Astrocyte of the spinal cord (primary cell): Measurements from ENCODE around the gene NFATC4.

ENCODE experiments used
- DNase-seq: peaks from one replicate; pipeline ENCODE4 v3.0.0; 2011; ENCODE audit warnings: low read depth, low spot score
- H3K4me3 ChIP-seq: 2 replicates; pipeline ENCODE4 v1.5.1; 2011; ENCODE audit warnings: low read depth, mild to moderate bottlenecking, low read length, moderate library complexity
- CTCF ChIP-seq: IDR thresholded peaks from 2 replicates; pipeline ENCODE4 v1.5.1; 2012; ENCODE audit warnings: low read depth, mild to moderate bottlenecking, low read length, inconsistent platforms
- in situ Hi-C: cut with HindIII; loops from 2 replicates; pipeline ENCODE4 v1.10.0; 2017; ENCODE audit warnings: low sequenced_read_pairs

Gene NFATC4

GRCh38 chr14:24337824-24338175, 30.2 kb upstream of the NFATC4 start:
- in situ Hi-C loops, result loop anchor here (10.0 kb wide), 1 partner anchor 97 kb away; no protein-coding TSS in a partner anchor
- no peak for DNase-seq
- no peak for TF ChIP-seq CTCF
- no peak overlapping the region for H3K4me3 ChIP-seq

- no peak for DNase-seq
- in situ Hi-C loops, result loop anchor here (10.0 kb wide), 1 partner anchor 96 kb away; no protein-coding TSS in a partner anchor
- TF ChIP-seq CTCF, result no peak
- H3K4me3 ChIP-seq, result no peak overlapping the region
Measured at GRCh38 chr14:24338843-24339242, 29.1 kb upstream of the NFATC4 start.

GRCh38 chr14:24339284-24340151, 28.5 kb upstream of the NFATC4 start, which contains the start of gene RIPK3:
Gene RIPK3, minus strand, starts transcription at chr14:24339991. Its CDS starts 165 bp downstream, at chr14:24339826.
- no peak for TF ChIP-seq CTCF
- no peak for DNase-seq
- in situ Hi-C loops, result loop anchor here (10.0 kb wide), 1 partner anchor 95 kb away; no protein-coding TSS in a partner anchor
- H3K4me3 ChIP-seq, result no peak within 1 kb of the TSS

- TF ChIP-seq CTCF, result no peak
- in situ Hi-C loops, result no loop called here
- H3K4me3 ChIP-seq, result no peak overlapping the region
- DNase-seq, result no peak
Measured at GRCh38 chr14:24340606-24341005, 27.4 kb upstream of the NFATC4 start.

GRCh38 chr14:24342889-24343288, 25.1 kb upstream of the NFATC4 start:
- no peak overlapping the region for H3K4me3 ChIP-seq
- TF ChIP-seq CTCF, result no peak
- no peak for DNase-seq
- in situ Hi-C loops, result no loop called here

GRCh38 chr14:24343795-24344660, 24.0 kb upstream of the NFATC4 start:
- DNase-seq, result no peak
- in situ Hi-C loops, result no loop called here
- H3K4me3 ChIP-seq, result no peak overlapping the region
- TF ChIP-seq CTCF, result no peak
